ENCODE measurements around the gene SLITRK6.

GRCh38 chr13:85812282-85812681 is 13.1 kb upstream of the SLITRK6 start:
- no peak for TF ChIP-seq CEBPB (IDR thresholded peaks at IDR 0.05; ENCODE audit: low read depth, low read length)
- no peak for TF ChIP-seq BHLHE40 (IDR thresholded peaks at IDR 0.05; ENCODE audit: low read depth, low read length)
- no peak for TF ChIP-seq CTCF (conservative IDR thresholded peaks at IDR 0.05; ENCODE audit: low read depth, low read length)
- TF ChIP-seq POLR2A (IDR thresholded peaks at IDR 0.05; ENCODE audit: low read depth, low read length) = no peak
- TF ChIP-seq USF2 (IDR thresholded peaks at IDR 0.05; ENCODE audit: low read depth, low read length) = no peak
- no peak for TF ChIP-seq FOS (IDR thresholded peaks at IDR 0.05; ENCODE audit: low read depth, low read length)
- no peak for TF ChIP-seq MAFK (IDR thresholded peaks at IDR 0.05; ENCODE audit: low read depth, low read length)
